A549 (cell line): ENCODE results near the gene TTC34.
"Not testable (repeated sequence)": the region's sequence is repeated elsewhere in the genome, so short reads cannot be mapped to it uniquely, and the experiment has no call there.

Source experiments
- CTCF ChIP-seq: fragments of >200 bp; sonication (Bioruptor Twin); formaldehyde crosslinking; IDR thresholded peaks from 3 replicates; pipeline ENCODE4 v1.5.1; 2016
- ESRRA ChIP-seq: fragments of 150-350 bp; IDR thresholded peaks from 2 replicates; pipeline ENCODE4 v1.6.1; 2014; ENCODE audit warnings: mild to moderate bottlenecking, low read length, borderline replicate concordance
- HDAC2 ChIP-seq: fragments of 200-600 bp; sonication (generic); IDR thresholded peaks from 2 replicates; pipeline ENCODE4 v1.6.1; 2016
- HEYL ChIP-seq: fragments of 250-450 bp; sonication (Bioruptor Pico); IDR thresholded peaks from 2 replicates; pipeline ENCODE4 v1.8.0; 2021; ENCODE audit warnings: mild to moderate bottlenecking, moderate library complexity
- JUN ChIP-seq, 2 experiments: fragments of >200 bp; sonication (Bioruptor Twin); formaldehyde crosslinking; IDR thresholded peaks; 2 replicates in 1 of 2; 3 replicates in 1 of 2; pipeline ENCODE4 v1.6.1; 2016 to 2017
- MAZ ChIP-seq: fragments of 150-350 bp; IDR thresholded peaks from 2 replicates; pipeline ENCODE4 v1.6.1; 2014; ENCODE audit warnings: antibody characterized with exemption, low read depth, low read length, borderline replicate concordance
- NR3C1 ChIP-seq: fragments of >200 bp; sonication (Bioruptor Twin); formaldehyde crosslinking; IDR thresholded peaks from 3 replicates; pipeline ENCODE4 v1.6.1; 2017
- POLR2A ChIP-seq: IDR thresholded peaks from 2 replicates; pipeline ENCODE4 v1.6.1; 2012; ENCODE audit warnings: mild to moderate bottlenecking, low read length
- POLR2AphosphoS2 ChIP-seq: conservative IDR thresholded peaks from 2 replicates; pipeline ENCODE4 v1.6.1; 2012; ENCODE audit warnings: low read length, improper control_type of control experiment, inconsistent platforms
- USF2 ChIP-seq: fragments of 450-650 bp; IDR thresholded peaks from 2 replicates; pipeline ENCODE4 v1.6.1; 2014; ENCODE audit warnings: antibody characterized with exemption
- TF ChIP-seq, protein P1 (sequence below): fragments of 200-600 bp; sonication (generic); IDR thresholded peaks from 2 replicates; pipeline ENCODE4 v1.6.1; 2016; ENCODE audit warnings: antibody characterized with exemption, mild to moderate bottlenecking, moderate library complexity
- TF ChIP-seq, protein P2 (sequence below): fragments of >200 bp; sonication (Bioruptor Twin); formaldehyde crosslinking; IDR thresholded peaks from 3 replicates; pipeline ENCODE4 v1.6.1; 2016

DNA sequence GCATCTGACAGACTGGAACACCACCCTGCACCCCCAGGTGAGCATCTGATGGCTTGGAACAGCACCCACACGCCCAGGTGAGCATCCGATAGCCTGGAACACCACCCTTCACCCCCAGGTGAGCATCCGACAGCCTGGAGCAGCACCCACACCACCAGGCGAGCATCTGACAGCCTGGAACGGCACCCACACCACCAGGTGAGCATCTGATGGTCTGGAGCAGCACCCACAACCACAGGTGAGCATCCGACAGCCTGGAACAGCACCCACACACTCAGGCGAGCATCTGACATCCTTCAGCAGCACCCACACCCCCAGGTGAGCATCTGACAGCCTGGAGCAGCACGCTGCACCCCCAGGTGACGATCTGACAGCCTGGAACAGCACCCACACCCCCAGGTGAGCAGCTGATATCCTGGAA, 118.2 kb downstream of the TTC34 start:
- TF ChIP-seq, protein P1, sequence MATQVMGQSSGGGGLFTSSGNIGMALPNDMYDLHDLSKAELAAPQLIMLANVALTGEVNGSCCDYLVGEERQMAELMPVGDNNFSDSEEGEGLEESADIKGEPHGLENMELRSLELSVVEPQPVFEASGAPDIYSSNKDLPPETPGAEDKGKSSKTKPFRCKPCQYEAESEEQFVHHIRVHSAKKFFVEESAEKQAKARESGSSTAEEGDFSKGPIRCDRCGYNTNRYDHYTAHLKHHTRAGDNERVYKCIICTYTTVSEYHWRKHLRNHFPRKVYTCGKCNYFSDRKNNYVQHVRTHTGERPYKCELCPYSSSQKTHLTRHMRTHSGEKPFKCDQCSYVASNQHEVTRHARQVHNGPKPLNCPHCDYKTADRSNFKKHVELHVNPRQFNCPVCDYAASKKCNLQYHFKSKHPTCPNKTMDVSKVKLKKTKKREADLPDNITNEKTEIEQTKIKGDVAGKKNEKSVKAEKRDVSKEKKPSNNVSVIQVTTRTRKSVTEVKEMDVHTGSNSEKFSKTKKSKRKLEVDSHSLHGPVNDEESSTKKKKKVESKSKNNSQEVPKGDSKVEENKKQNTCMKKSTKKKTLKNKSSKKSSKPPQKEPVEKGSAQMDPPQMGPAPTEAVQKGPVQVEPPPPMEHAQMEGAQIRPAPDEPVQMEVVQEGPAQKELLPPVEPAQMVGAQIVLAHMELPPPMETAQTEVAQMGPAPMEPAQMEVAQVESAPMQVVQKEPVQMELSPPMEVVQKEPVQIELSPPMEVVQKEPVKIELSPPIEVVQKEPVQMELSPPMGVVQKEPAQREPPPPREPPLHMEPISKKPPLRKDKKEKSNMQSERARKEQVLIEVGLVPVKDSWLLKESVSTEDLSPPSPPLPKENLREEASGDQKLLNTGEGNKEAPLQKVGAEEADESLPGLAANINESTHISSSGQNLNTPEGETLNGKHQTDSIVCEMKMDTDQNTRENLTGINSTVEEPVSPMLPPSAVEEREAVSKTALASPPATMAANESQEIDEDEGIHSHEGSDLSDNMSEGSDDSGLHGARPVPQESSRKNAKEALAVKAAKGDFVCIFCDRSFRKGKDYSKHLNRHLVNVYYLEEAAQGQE: not testable (repeated sequence)
- not testable (repeated sequence) for TF ChIP-seq CTCF; HEYL (CRISPR knock-in tag); POLR2A; USF2; ESRRA; NR3C1; POLR2AphosphoS2; JUN (IDR thresholded peaks at IDR 0.05); MAZ; HDAC2
- TF ChIP-seq, protein P2, sequence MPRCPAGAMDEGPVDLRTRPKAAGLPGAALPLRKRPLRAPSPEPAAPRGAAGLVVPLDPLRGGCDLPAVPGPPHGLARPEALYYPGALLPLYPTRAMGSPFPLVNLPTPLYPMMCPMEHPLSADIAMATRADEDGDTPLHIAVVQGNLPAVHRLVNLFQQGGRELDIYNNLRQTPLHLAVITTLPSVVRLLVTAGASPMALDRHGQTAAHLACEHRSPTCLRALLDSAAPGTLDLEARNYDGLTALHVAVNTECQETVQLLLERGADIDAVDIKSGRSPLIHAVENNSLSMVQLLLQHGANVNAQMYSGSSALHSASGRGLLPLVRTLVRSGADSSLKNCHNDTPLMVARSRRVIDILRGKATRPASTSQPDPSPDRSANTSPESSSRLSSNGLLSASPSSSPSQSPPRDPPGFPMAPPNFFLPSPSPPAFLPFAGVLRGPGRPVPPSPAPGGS: not testable (repeated sequence)
